OCI-LY7 (cell line): ENCODE measurements around the gene DBP.

Experiments
- CTCF ChIP-seq: fragments of 200-600 bp; sonication (generic); conservative IDR thresholded peaks from 2 replicates; pipeline ENCODE4 v1.5.1; 2014; ENCODE audit warnings: mild to moderate bottlenecking, antibody characterized with exemption, low read length, moderate library complexity, mixed read lengths
- EZH2phosphoT487 ChIP-seq: fragments of 200-600 bp; sonication (generic); IDR thresholded peaks from 2 replicates; pipeline ENCODE4 v1.6.1; 2018; ENCODE audit warnings: low read depth, borderline replicate concordance, mild to moderate bottlenecking, mixed run types, antibody characterized with exemption, low read length, moderate library complexity, mixed read lengths

- no peak for TF ChIP-seq CTCF
- no peak for TF ChIP-seq EZH2phosphoT487
Observed at GRCh38 chr19:48632692-48633147, 4.5 kb downstream of the DBP start.
